Activated naive CD8-positive, alpha-beta T cell treated with anti-CD3 and anti-CD28 coated beads, Interleukin-2, amount 10 ng/mL, durations not matched to agents 7 days and 5 days (primary cell): ENCODE data around the gene NIT1. TPM values are rescaled to one million over a fixed set of nuclear protein-coding genes. Genes with fewer than 3 reads are reported as not detected.
A peak's percentile ranks its signal among the peaks of the same experiment; 100 is the strongest.

Source experiments
- ATAC-seq: fragments of 150-1000 bp; cut with Tn5 transposase; one replicate; pipeline ENCODE4 v1.10.0; 2021; ENCODE audit warnings: low read depth, moderate library complexity
- POLR2A ChIA-PET: fragments of 350-600 bp; sonication (Branson Sonifier 250); formaldehyde crosslinking; loops from one replicate; lab custom pipeline; 2021; ENCODE audit warnings: antibody characterized with exemption; lab: Charles Lee
- DNase-seq: peaks from one replicate; pipeline ENCODE4 v3.0.0; 2021
- H3K27ac Mint-ChIP-seq: one replicate; pipeline ENCODE4 v1.8.0; 2022; ENCODE audit warnings: mild to moderate bottlenecking, mixed read lengths
- H3K27me3 Mint-ChIP-seq: one replicate; pipeline ENCODE4 v1.8.0; 2022; ENCODE audit warnings: mild to moderate bottlenecking, moderate library complexity, mixed read lengths
- H3K36me3 Mint-ChIP-seq: one replicate; pipeline ENCODE4 v1.8.0; 2021; ENCODE audit warnings: mild to moderate bottlenecking, mixed read lengths
- H3K4me1 Mint-ChIP-seq: one replicate; pipeline ENCODE4 v1.8.0; 2021; ENCODE audit warnings: mixed read lengths
- H3K4me3 Mint-ChIP-seq: one replicate; pipeline ENCODE4 v1.8.0; 2022; ENCODE audit warnings: mild to moderate bottlenecking, moderate library complexity, mixed read lengths
- H3K9me3 Mint-ChIP-seq: one replicate; pipeline ENCODE4 v1.8.0; 2021; ENCODE audit warnings: mixed read lengths
- total RNA-seq, 2 experiments: library from RNA; stranded (reverse); gene quantifications; one replicate each; pipeline ENCODE4 v1.2.3, GENCODE V29; 2021

NIT1 gene
- total RNA-seq, 2 experiments from 2014 or later: 44.7 to 49.3 TPM

DNA sequence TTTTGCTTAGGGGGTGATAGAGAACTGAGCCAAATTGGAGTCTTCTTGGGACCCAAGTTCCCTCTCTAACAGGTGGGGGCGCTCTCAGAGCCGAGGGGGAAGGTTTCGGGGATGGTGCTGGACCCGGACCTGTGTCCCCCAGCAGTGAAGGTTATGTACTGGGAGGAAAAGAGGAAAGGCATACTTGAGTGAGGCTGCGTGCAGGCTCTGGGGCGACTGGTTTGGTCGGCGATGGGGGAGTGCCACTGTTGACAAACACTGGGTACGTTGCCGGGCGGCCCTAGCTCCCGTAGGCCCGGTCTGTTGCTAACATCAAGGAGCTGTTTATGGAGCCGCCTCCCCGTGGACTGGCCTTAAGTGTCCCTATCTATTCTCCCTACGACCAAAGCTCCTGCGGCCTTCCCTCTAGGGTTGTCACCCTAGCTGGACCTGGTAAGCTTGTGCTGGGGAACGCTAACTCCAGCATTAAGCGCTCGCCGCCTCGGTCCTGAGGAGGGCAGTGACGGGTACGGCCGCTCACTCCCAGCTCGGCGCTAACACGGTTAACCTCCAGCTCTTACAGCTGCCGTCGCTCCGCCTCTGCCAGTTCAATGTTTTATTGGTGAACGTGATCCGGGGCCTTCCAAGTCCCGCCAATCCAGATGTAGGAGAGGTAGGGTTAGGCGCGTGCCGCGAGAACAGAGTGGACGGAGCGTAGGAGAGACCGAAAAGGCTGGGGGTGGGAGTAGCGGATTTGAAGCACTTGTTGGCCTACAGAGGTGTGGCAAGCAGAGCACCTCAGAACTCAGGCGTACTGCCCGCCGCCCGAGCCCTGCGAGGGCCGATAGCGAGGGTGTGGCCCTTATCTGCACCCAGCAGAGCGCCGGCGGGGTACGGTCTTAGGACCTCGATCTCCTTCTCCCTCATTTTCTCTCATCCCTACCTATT lies 48.1 kb downstream of the NIT1 start, which contains the start of gene PPOX:
TSS of gene PPOX (plus strand) at position 685 of the 927 bp plus-strand sequence. CDS start 422 bp downstream, outside the sequence.
- Mint-ChIP-seq H3K27ac (peak within 1 kb of the TSS; percentile 97), H3K4me3 (peak within 1 kb of the TSS; percentile 92)

DNA sequence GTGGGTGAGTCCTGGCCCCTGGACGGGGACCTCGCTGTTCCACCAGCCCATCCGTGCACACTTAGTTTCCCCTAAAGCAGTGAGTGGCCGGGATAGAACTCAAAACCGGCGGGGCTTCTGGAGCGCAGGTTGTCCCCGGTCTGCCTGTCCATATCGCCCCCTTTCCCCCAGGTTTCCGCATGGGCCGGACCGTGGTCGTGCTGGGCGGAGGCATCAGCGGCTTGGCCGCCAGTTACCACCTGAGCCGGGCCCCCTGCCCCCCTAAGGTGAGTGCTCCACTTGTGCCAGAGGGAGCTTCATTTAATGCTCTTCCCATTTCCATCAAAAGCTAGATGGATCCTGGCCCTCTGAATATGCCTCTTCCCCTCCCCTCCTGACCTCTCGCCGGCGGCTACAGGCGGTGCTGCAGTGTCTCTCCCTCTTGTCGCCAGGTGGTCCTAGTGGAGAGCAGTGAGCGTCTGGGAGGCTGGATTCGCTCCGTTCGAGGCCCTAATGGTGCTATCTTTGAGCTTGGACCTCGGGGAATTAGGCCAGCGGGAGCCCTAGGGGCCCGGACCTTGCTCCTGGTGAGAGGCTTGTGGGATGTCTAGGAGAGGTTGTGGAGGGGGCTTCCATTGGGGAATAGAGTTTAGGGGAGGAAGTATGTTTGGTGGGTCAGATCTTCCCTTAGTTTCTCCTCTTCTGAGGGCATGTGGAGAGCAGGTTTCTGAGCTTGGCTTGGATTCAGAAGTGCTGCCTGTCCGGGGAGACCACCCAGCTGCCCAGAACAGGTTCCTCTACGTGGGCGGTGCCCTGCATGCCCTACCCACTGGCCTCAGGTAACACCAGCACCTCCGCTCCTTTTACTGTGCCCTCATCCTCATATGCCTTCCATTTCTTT lies 49.0 kb downstream of the NIT1 start:
- Mint-ChIP-seq H3K27me3 (no peaks in the 10 kb centered on the region), H3K9me3 (no peaks in the 10 kb centered on the region), H3K4me3 (peak overlapping the region; percentile 92), H3K27ac (peak overlapping the region; percentile 97), H3K4me1 (peaks cover 29% of the 10 kb centered on the region), H3K36me3 (peaks cover 15% of the 10 kb centered on the region)
- POLR2A ChIA-PET: interaction anchor here (0.6 to 3.5 kb wide), 16 partner anchors 9 to 215 kb away, joined by 3 to 37 read pairs (median 8); partner anchors contain the start of genes ARHGAP30, B4GALT3, FCER1G and KLHDC9
- ATAC-seq (no peak), DNase-seq (no peak)

More for the DNA sequence above, 48.1 kb downstream of the NIT1 start, which contains the start of gene PPOX:
- Mint-ChIP-seq H3K9me3 (no peaks in the 10 kb centered on the region), H3K27me3 (no peaks in the 10 kb centered on the region), H3K36me3 (peaks cover 15% of the 10 kb centered on the region), H3K4me1 (peaks cover 30% of the 10 kb centered on the region)
- ATAC-seq (peak; percentile 95), DNase-seq (peak; percentile 87)
- POLR2A ChIA-PET: interaction anchor here (0.5 to 3.5 kb wide), 19 partner anchors 8 to 216 kb away, joined by 3 to 37 read pairs (median 7); partner anchors contain the start of genes ADAMTS4, ARHGAP30, B4GALT3 and DEDD

DNA sequence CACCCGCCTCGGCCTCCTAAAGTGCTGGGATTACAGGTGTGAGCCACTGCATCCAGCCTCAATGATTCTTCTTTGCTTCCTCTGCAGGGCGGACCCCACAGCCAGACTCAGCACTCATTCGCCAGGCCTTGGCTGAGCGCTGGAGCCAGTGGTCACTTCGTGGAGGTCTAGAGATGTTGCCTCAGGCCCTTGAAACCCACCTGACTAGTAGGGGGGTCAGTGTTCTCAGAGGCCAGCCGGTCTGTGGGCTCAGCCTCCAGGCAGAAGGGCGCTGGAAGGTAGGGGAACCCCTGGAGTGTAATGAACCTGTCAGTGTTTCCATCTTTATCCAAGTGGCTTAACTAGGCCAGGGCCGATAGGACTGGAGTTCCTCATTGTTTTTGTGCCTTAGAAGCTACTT lies 51.0 kb downstream of the NIT1 start:
- Mint-ChIP-seq H3K4me1 (peaks cover 23% of the 10 kb centered on the region), H3K4me3 (no peak overlapping the region), H3K27ac (peak overlapping the region; percentile 4), H3K9me3 (no peaks in the 10 kb centered on the region), H3K27me3 (no peaks in the 10 kb centered on the region), H3K36me3 (peaks cover 22% of the 10 kb centered on the region)
- ATAC-seq (no peak), DNase-seq (no peak)
- POLR2A ChIA-PET: interaction anchor here (0.8 kb wide), 1 partner anchor 9 kb away, joined by 3 read pairs; no protein-coding TSS in a partner anchor

Other genes with a start within 250 kb of the NIT1 start
- gene ITLN1, start 232.9 kb upstream of the NIT1 start, total RNA-seq: not detected
- not detected for gene ITLN2, start 163.3 kb upstream of the NIT1 start, total RNA-seq
- 10 to 100 TPM; 28.5 to 35.9 TPM for gene F11R, start 97.0 kb upstream of the NIT1 start, total RNA-seq
- gene TSTD1, start 79.1 kb upstream of the NIT1 start, total RNA-seq: 10 to 100 TPM; 81.7 to 84.9 TPM
- gene USF1, start 72.1 kb upstream of the NIT1 start, total RNA-seq: 10 to 100 TPM; 93.0 to 96.3 TPM
- 100 to 1,000 TPM; 260 to 273 TPM for gene ARHGAP30, start 48.2 kb upstream of the NIT1 start, total RNA-seq
- gene NECTIN4, start 28.5 kb upstream of the NIT1 start, total RNA-seq: not detected
- 1 to 10 TPM; 1.2 TPM for gene KLHDC9, start 19.7 kb upstream of the NIT1 start, total RNA-seq
- 10 to 100 TPM; 54.1 to 62.3 TPM for gene PFDN2, start 68 bp upstream of the NIT1 start, total RNA-seq
- gene DEDD, start 14.6 kb downstream of the NIT1 start, total RNA-seq: 10 to 100 TPM; 39.8 to 40.3 TPM
- 10 to 100 TPM; 95.9 to 98.1 TPM for gene UFC1, start 35.9 kb downstream of the NIT1 start, total RNA-seq
- gene USP21, start 41.4 kb downstream of the NIT1 start, total RNA-seq: 10 to 100 TPM; 40.7 to 46.8 TPM
- gene PPOX, start 48.3 kb downstream of the NIT1 start, total RNA-seq: 10 to 100 TPM; 47.0 to 53.0 TPM
- gene B4GALT3, start 59.4 kb downstream of the NIT1 start, total RNA-seq: 10 to 100 TPM; 54.5 to 54.8 TPM
- gene ADAMTS4, start 80.9 kb downstream of the NIT1 start, total RNA-seq: 1 to 10 TPM; 2.5 to 3.5 TPM
- gene NDUFS2, start 84.3 kb downstream of the NIT1 start, total RNA-seq: 10 to 100 TPM; 80.6 to 92.8 TPM
- gene FCER1G, start 97.2 kb downstream of the NIT1 start, total RNA-seq: 10 to 100 TPM; 18.9 to 22.1 TPM
- gene APOA2, start 105.5 kb downstream of the NIT1 start, total RNA-seq: not detected
- gene TOMM40L, start 108.0 kb downstream of the NIT1 start, total RNA-seq: 10 to 100 TPM; 13.7 to 17.4 TPM
- not detected for gene NR1I3, start 120.1 kb downstream of the NIT1 start, total RNA-seq
- 1 to 10 TPM in 1 of 2 experiments, under 1 TPM in 1; 0.91 to 1.1 TPM for gene PCP4L1, start 140.6 kb downstream of the NIT1 start, total RNA-seq
- 1 to 10 TPM; 8.4 to 9.5 TPM for gene MPZ, start 191.9 kb downstream of the NIT1 start, total RNA-seq
- 100 to 1,000 TPM; 148 to 150 TPM for gene SDHC, start 196.3 kb downstream of the NIT1 start, total RNA-seq
- gene CFAP126, start 249.8 kb downstream of the NIT1 start, total RNA-seq: not detected